Lung microvascular endothelial cell (primary cell): ENCODE data around the gene TUBGCP5. TPM values are rescaled to one million over a fixed set of nuclear protein-coding genes. Genes with fewer than 3 reads are reported as not detected.

Experiments used
- DNase-seq, 2 donors: peaks; one replicate each; pipeline versions ENCODE4 v3.0.0 to v3.0.0-alpha.2; 2010; ENCODE audit warnings: low read depth in 2 of 2
- total RNA-seq: library from RNA; depleted of rRNA; stranded (reverse); fragments of >200 nt; gene quantifications from 2 replicates; pipeline ENCODE4 v1.2.1, GENCODE V29; 2014

The TUBGCP5 gene
- total RNA-seq, 1 donor from 2014 or later: 13.1 TPM

- DNase-seq: peak; percentile 63 to 71
Observed at GRCh38 chr15:22979238-22980188, 59.9 kb downstream of the TUBGCP5 start.

DNA sequence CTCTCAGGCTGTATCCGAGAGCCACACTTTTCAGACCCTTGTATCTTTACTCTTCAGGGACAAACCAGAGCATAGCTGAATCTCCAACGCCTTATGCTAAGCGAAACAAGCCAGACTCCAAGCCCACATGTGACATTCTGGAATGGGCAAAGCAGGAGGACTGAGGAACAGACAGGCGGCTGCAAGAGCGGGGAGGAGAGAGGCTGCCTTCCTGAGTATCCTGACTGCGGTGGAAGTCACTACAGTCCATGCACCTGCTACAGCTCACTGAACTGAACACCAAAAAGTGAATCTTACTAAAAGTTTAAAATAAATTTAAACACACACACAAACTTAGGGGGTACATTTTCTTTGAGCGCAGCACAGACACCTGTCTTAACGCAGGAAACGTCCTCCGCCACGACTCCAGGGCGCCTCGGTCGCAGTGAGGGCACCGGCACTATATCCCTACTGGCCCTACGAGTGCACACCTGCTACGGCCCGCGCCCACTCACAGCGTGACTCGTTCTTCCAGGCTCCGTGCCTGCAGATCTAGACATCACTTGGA, 60.6 kb downstream of the TUBGCP5 start:
- DNase-seq: no peak

GRCh38 chr15:22974745-22975144, 64.6 kb downstream of the TUBGCP5 start:
- DNase-seq: peak in 1 of 2 donors; percentile 30

DNA sequence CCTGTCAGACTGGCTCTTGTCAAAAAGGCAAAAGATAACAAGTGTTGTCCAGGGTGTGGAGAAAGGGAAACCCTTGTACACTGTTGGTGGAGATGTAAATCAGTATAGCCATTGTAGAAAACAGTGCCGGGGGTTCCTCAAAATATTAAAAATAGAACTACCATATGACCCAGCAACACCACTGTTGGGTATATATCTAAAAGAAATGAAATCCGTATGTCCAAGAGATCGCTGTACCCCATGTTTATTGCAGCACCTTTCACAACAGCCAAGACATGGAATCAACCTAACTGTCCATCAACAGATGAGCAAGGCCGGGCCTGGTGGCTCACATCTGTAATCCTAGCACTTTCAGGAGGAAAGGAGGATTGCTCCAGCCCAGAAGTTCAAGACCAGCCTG, 65.4 kb downstream of the TUBGCP5 start:
- DNase-seq: no peak

DNA sequence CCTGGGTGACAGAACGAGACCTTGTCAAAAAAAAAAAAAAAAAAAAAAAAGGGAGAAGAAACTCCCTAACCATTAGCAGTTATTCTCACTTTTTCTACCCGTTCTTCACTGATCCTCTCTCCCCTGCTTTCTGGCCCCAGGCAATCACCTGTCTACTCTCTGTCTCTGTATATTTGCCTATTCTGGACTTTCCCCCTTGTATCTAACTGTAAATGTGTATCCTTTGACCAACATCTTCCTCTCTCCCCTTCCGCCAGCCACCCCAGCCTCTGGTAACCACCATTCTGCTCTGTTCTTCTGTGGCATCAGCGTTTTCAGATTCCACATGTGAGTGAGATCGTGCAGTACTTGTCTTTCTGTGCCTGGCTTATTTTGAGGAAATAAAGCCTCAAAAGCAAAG, 66.1 kb downstream of the TUBGCP5 start:
- DNase-seq: no peak

- DNase-seq: no peak
Observed at GRCh38 chr15:22969489-22969888, 69.9 kb downstream of the TUBGCP5 start.

GRCh38 chr15:22968366-22968765, 71.0 kb downstream of the TUBGCP5 start:
- peak in 1 of 2 donors; percentile 95 for DNase-seq

DNA sequence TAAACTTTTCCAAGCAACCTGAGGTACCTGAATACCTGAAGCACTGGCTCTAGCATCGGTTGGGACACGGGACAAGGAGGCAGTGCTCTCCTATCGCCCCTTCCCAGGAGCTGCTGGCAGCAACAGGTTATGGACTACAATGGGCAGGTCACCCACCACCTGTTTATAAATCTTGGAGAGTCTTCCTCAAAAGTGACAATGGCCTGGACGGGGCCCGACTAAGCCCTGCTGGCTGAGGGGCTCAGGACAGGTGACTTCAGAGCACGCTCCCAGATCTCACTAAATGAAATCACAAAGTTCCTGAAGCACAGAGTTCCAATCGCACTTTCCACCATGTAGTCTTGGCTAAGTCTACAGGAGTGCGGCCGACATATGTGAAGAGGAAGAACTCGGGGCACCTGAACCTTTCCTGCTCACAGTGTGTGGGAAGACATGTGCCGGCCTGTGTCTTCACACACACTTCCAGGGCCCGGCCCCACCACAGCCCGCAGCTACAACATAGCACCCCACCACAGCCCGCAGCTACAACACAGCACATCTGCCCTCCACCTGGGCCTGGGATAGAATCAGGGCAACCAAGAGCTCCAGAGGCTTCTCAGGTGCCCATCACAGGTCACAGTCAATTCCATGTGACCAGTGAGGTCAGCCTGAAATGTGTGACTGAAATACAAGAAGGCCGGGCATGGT, 72.1 kb downstream of the TUBGCP5 start:
- no peak for DNase-seq

- no peak for DNase-seq
Observed at GRCh38 chr15:22966321-22967083, 72.9 kb downstream of the TUBGCP5 start.

DNA sequence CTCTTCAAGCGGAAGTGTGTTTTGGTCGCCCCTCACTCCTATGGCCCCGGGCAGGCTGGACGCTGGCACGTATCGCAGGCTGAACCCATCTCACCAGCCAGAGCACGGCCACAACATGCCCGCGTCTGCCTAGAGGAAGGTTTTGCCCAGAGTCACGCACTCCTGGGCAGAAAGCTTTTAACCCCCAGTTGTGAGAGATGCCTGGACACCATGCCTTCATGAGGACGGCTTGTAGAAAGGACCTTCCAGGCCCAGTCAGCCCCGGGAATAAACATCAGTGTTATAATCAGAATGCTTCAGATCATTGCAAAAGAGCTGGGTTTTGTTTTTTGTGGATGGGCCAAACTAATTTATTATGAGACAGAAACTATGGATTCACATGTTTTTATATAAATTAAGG, 75.7 kb downstream of the TUBGCP5 start:
- no peak for DNase-seq

- DNase-seq: no peak
Observed at GRCh38 chr15:22962611-22963010, 76.8 kb downstream of the TUBGCP5 start.

GRCh38 chr15:22961762-22962161, 77.6 kb downstream of the TUBGCP5 start:
- DNase-seq: peak in 1 of 2 donors; percentile 63

DNA sequence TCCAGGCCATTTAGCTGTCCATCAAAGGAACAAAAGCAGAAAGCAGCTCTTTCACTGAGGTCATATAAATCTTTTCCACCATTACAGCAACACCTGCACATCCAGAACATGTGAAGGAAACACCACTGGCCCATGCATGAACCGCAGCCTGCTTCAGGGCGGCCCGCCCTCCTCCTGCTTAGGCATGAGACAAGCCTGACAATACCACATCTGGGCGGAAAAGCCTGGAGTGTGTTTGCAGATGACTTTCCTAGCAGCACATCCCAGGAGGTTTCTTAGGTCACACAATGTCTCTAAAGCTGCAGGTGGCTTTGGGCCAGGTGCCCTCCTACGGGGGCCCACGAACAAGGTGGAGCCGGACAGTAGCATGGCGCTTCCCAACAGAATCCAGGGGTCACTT, 78.8 kb downstream of the TUBGCP5 start:
- no peak for DNase-seq

GRCh38 chr15:22960126-22960525, 79.2 kb downstream of the TUBGCP5 start:
- no peak for DNase-seq

GRCh38 chr15:22959321-22960101, 79.9 kb downstream of the TUBGCP5 start:
- DNase-seq: no peak

GRCh38 chr15:22958487-22959280, 80.7 kb downstream of the TUBGCP5 start:
- DNase-seq: no peak

GRCh38 chr15:22956978-22957260, 82.5 kb downstream of the TUBGCP5 start:
- no peak for DNase-seq

GRCh38 chr15:22956257-22956977, 83.0 kb downstream of the TUBGCP5 start:
- DNase-seq: peak; percentile 48 to 80

DNA sequence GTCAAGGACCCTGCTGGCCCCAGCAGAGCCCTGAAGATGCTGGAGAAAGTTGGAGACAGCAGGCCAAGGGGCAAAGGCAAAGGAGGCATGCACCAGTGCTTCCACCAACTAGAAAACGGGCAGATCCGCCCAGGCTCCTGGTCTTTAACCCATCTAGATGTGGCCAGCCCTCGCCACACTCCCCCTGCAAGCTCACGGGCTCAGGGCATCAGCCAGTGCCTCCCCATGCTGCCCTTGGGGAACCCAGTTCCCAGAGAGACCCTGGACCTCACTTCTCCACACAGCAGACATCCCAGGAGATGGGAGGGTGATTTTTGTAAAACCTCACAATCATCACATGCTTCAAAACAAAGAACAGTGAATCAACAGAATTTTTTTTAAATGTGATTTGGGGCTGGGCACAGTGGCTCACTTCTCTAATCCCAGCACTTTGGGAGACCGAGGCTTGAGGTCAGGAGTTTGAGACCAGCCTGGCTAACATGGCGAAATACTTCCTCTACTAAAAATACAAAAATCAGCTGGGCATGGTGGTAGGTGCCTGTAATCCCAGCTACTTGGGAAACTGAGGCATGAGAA, 83.7 kb downstream of the TUBGCP5 start:
- DNase-seq: no peak
